ENCODE measurements around the gene NRARP.

Gene NRARP

DNA sequence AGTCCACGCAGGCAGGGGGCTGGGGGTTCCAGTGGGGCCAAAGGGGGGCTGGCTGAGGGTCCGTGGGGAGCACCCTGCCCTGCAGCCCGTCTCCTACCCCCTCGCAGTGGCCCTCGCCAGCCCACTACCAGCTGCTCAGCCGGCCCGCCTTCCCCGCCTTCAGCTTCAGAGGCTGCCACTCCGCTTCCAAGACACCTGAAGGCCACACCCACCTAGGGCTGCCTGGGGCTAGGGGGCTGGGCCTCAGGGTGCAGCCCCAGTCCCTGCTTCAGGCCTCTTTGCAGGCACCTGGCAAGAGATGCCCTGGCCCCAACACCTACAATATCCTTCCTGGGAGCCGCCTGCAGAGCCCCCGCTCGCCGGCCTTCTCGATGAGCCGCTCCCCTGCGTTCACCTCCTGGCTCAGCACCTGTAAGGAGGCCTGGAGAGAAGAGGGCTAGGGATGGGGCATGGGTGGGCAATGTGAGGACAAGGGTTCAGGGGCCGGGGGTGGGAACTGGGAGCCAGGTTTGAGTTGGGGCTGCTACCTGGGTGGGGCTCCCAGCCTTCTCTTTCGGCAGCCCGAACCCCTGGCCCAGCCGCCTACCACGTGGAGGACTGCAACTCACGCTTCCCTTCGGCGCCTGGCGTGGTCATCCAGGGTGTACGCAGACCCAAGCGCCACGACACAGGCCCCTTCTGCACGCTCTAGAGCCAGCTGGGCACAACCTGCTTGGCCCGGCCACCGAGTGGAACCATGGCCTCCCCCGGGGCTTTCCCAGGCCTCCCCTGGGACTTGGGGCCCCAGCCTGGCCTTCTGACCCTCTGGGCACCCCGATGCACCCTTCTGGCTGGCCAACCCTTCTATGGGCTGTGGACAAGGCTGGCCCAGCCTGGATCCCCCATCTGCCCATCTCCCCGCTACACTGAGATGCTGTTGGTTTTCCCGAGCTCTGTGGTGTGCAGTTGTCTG lies 49.2 kb downstream of the NRARP start:
- no peak for DNase-seq (ENCODE audit: low read depth)
- H3K4me3 ChIP-seq (ENCODE audit: low read depth, low read length), result no peak overlapping the region

DNA sequence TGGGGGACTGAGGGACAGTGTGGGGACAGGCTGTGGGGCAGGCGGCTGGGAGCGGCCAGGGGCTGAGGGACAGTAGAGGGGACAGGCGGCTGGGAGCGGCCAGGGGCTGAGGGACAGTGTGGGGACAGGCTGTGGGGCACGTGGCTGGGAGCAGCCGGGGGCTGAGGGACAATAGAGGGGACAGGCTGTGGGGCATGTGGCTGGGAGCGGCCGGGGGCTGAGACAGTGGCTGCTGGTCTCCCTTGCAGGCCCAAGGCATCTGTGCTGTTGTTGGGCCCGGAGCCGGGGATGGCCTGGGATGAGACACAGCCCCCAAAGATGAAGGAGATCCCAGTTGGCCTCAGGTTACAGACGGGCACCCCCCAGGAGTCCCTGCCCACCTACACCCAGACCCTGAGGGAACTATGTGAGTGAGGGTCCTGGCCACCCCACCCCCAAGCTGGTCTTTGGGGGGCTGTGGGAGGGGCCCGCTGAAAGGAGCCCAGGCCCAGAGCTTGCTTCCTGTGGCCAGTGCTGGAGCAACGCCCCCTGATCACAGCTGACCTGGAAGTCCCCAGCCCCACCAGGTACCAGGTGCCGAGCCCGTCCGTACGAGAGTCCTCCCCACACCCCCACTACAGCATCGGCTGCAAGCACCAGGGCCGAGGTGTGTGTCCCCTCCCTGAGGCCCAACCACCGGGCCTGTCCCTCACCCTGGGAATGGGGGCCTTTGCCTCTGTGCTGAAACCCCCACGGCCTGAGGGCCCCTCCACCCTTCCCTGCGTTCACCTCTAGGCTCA lies 50.4 kb downstream of the NRARP start:
- TF ChIP-seq, protein P1, sequence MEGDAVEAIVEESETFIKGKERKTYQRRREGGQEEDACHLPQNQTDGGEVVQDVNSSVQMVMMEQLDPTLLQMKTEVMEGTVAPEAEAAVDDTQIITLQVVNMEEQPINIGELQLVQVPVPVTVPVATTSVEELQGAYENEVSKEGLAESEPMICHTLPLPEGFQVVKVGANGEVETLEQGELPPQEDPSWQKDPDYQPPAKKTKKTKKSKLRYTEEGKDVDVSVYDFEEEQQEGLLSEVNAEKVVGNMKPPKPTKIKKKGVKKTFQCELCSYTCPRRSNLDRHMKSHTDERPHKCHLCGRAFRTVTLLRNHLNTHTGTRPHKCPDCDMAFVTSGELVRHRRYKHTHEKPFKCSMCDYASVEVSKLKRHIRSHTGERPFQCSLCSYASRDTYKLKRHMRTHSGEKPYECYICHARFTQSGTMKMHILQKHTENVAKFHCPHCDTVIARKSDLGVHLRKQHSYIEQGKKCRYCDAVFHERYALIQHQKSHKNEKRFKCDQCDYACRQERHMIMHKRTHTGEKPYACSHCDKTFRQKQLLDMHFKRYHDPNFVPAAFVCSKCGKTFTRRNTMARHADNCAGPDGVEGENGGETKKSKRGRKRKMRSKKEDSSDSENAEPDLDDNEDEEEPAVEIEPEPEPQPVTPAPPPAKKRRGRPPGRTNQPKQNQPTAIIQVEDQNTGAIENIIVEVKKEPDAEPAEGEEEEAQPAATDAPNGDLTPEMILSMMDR (IDR thresholded peaks at IDR 0.05; ENCODE audit: insufficient read depth, low read depth, low read length, missing control alignments), result no peak
- DNase-seq (ENCODE audit: low read depth), result no peak
- no peak overlapping the region for H3K4me3 ChIP-seq (ENCODE audit: low read depth, low read length)

More for the DNA sequence above, 49.2 kb downstream of the NRARP start:
- TF ChIP-seq, protein P1 (IDR thresholded peaks at IDR 0.05; ENCODE audit: insufficient read depth, low read depth, low read length, missing control alignments), result no peak

DNA sequence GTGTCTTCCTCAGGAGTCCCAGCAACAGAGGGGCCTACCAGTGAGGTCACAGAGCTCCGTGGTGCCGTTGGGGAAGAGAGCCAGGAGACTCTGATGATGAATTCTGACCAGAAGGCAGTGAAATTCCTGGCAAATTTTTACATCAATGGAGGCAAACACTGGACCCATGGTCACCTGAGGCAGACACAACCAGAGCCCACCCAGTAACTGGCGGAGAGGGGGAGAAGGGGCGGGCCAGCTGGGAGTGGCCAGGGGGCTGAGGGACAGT lies 50.9 kb downstream of the NRARP start, which contains the start of gene STPG3:
Gene STPG3, plus strand, starts transcription at position 93 of the 268 bp plus-strand sequence. Its CDS starts 1 bp downstream, at position 94.
- DNase-seq (ENCODE audit: low read depth), result no peak
- H3K4me3 ChIP-seq (ENCODE audit: low read depth, low read length), result no peak within 1 kb of the TSS
- TF ChIP-seq, protein P1 (IDR thresholded peaks at IDR 0.05; ENCODE audit: insufficient read depth, low read depth, low read length, missing control alignments), result no peak

DNA sequence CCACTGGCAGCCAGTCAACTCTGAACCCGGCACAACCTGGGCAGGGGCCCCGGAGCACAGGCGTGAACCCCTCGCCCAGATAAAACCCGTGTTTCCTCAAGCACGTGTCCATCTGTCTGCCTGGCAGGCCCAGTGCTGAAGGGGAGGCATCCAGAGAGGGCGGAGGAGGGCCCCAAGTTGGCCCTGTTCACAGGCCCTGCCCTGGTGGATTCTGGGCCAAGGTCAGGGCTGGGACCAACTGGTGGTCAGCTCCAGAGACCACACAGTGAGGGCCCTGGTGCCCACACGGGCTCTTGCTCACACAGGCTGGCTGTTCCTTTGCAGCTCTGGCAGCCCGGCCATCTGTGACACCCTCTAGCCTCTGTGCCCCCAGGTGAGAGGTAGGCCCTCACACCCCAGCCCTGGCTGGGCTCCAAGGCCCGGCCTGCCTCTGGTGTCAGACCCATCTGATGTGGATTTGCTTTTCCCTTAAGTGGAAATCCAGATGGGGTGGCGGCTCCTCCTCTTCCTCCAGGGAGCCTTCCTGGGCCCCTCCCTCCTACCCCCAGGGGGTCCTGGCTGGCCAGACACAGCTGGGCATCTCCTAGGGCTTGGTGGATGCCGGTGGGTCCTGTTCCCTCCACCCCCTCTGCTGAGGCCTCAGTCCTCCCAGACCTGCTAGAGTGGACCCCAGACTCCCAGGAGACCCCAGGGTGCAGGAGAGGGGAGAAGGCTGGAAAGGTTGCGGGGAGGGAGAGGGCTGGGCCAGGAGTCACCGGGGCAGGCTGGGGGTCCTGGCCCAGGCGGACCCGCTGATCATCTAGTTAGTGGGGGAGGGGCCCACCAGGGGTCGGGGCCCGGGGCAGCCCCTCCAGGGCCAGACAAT lies 51.5 kb downstream of the NRARP start:
- TF ChIP-seq, protein P1 (IDR thresholded peaks at IDR 0.05; ENCODE audit: insufficient read depth, low read depth, low read length, missing control alignments), result no peak
- DNase-seq (ENCODE audit: low read depth), result no peak
- no peak overlapping the region for H3K4me3 ChIP-seq (ENCODE audit: low read depth, low read length)

Measured in GM12865 (cell line).